NCI-H1694 (cell line): ENCODE measurements around the gene TAS2R5.
A peak's percentile ranks its signal among the peaks of the same experiment; 100 is the strongest.
"Not testable (repeated sequence)": the region's sequence is repeated elsewhere in the genome, so short reads cannot be mapped to it uniquely, and the experiment has no call there.

ENCODE experiments used
- DNase-seq: peaks from one replicate; lab custom pipeline; 2025; lab: John Stamatoyannopoulos, UW

Gene TAS2R5, protein sequence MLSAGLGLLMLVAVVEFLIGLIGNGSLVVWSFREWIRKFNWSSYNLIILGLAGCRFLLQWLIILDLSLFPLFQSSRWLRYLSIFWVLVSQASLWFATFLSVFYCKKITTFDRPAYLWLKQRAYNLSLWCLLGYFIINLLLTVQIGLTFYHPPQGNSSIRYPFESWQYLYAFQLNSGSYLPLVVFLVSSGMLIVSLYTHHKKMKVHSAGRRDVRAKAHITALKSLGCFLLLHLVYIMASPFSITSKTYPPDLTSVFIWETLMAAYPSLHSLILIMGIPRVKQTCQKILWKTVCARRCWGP

DNA sequence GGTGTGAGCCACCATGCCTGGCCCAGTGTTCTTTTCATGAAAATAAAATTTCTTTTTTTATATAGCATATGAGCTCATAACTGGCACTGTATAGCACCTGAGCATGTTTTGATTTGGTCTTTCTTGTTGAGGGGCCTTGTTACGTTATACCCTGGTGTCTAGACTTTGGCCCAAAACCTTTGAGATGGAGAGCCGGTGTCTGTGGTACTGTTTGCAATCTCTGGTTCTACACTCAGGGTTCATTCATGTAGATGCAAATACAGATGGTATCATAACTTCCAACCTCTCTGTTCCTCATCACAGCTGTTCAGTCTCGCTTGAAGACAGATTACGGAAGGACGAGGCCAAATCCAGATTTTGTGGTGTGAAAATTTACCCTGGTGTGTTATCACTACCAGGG, at the start of gene TAS2R5:
Gene TAS2R5, plus strand, starts transcription at position 301 of the 400 bp plus-strand sequence. CDS start 145 bp downstream, outside the sequence.
- DNase-seq = no peak

DNA sequence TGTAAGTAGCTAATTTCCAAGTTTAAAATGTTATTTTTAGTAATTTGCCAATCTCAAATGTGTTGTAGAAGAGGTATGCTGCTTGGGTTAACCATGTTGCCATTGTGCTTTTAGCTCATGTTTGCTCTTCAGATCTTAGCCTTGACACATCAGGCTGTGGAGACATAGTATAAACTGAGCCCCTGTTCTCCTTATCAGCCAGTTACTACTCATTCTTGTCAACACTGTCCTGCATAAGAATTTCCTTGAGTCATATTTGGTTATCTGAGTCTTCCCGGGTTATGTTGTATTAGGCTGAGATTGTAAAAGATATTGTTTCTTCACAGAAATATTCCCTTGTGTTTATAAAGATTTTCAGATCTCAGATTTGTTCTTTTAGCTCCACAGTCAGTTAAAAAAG, 47.8 kb upstream of the TAS2R5 start:
- no peak for DNase-seq

DNA sequence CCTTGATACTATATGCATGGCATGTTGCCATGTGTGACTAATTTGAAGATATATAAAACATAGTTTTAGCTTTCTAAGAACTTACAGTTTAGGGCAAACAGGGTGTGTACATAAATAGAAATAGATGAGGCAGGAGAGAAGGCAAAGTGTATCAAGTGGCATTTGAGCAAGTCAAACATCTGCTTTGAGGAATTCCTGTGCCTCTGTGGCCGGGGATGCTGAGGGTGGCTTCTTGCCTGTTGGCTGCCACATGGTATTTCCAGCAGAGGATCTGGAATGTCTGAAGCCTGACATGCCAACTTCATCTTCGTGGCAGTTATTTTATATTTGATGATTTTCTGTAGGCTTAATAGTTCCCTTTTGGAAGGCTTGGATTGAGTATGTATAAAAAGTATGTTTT, 45.9 kb upstream of the TAS2R5 start:
- no peak for DNase-seq

DNA sequence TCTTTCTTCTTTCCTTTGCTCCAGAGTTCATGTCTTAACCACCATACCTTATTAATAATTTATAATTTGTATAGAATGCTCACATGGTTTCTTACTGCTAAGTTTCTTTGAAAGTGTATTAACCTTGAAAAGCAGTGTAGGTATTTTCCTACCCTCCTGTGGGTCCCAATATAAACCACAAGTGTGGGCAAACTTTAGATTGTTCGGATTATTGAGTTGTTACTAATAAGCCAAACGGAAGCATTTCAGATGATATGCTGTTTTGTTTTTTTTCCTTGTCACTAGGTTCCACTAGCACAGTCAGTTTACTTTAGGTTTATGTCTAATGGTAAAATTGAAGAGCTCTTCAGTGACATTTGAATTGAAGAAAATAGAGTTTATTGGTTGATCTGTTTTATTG, 41.6 kb upstream of the TAS2R5 start:
- DNase-seq = no peak

DNA sequence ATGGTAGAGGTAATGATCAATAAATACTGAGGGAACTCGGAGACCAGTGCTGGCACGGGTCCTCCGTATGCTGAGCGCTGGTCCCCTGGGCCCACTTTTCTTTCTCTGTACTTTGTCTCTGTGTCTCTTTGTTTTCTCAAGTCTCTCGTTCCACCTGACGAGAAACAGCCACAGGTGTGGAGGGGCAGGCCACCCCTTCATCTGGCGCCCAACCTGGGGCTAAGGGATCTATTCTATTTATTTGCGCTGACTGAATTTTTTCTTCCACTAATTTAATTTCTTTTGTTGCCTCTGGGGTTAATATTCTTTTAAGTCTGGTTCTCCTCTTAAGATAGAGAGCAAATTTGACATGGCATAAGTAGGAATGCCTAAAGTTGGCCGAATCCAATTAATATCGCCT, 38.1 kb upstream of the TAS2R5 start:
- DNase-seq = not testable (repeated sequence)

DNA sequence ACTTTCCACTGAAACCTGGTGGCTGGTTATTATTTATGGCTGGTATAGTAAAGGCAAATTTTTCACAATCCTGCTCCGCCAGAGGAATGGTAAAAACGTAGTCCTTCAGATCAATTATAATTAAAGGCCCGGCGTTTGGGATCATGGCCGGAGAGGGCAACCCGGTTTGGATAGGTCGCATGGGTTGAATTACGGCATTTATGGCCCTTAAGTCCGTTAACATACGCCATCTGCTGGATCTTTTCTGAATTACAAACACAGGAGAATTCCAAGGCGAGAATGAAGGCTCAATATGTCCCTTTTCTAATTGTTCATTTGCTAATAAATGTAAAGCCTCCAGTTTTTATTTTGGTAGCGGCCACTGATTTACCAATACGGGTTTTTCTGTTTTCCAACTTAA, 37.4 kb upstream of the TAS2R5 start:
- no peak for DNase-seq

DNA sequence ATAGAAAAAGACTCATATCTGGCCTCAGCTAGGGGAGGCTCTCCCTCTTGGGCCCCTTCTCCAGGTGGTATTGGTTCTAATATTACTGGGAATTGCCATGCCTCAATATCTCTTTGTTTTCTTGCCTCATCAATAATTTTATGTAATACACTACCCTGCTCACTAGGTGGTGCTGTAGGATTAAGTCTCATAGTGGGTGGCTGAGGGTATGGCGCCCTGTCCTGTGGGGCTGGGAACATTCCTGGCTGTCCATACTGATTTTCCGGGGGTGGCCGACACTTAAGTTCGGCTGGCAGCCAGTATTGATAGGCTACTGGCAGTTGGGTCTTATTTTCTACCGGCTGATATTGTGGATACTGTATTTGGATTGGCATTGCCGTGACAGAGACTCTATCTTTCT, 35.1 kb upstream of the TAS2R5 start:
- no peak for DNase-seq

DNA sequence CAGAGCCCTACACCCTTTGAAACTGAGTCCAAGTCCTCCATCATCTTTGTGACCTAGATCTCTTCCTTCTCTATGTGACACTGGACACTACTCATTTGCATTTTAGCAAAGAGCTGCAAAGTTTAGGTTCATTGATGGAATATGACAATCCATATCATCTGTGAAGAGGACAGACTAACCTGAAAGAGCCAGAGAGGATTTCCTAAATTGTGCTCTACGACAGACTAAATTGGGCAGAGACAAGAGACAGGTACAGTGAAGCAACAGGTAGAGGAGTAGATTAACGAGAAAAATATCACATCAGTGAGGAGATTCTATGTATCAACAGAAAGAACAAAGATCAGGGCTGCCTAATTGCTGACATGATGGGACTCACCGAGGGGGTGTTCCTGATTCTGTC, 26.2 kb upstream of the TAS2R5 start, which contains the start of gene TAS2R3:
Gene TAS2R3, plus strand, starts transcription at position 301 of the 400 bp plus-strand sequence. Its CDS starts 62 bp downstream, at position 363.
- DNase-seq = no peak

DNA sequence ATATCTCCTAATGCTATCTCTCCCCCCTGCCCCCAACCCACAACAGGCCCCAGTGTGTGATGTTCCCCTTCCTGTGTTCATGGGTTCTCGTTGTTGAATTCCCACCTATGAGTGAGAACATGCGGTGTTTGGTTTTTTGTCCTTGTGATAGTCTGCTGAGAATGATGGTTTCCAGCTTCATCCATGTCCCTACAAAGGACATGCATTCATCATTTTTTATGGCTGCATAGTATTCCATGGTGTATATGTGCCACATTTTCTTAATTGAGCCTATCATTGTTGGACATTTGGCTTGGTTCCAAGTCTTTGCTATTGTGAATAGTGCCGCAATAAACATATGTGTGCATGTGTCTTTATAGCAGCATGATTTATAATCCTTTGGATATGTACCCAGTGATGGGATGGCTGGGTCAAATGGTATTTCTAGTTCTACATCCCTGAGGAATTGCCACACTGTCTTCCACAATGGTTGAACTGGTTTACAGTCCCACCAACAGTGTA, 19.9 kb upstream of the TAS2R5 start:
- DNase-seq = not testable (repeated sequence)

DNA sequence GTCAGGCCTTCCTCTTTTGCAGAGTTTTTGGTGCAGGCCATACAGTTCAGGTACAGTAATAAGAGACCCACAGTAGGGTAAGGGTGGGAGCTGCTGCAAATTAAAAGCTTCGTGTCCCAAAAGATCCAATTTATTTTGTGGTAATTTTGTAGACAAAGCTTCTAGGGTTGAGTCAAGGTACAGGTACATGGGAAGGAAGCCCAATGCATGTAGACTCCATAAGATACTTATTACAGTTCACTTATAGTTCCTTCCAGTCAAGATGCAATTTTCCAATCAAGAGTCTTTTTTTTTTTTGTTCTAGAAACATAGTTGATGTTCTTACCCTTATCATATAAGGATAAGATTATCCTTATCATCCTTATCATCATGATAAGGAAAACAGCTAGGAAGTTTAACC, 13.6 kb upstream of the TAS2R5 start, which contains the start of gene TAS2R4:
Gene TAS2R4, plus strand, starts transcription at position 301 of the 400 bp plus-strand sequence. CDS start 1,815 bp downstream, outside the sequence.
- DNase-seq = no peak

DNA sequence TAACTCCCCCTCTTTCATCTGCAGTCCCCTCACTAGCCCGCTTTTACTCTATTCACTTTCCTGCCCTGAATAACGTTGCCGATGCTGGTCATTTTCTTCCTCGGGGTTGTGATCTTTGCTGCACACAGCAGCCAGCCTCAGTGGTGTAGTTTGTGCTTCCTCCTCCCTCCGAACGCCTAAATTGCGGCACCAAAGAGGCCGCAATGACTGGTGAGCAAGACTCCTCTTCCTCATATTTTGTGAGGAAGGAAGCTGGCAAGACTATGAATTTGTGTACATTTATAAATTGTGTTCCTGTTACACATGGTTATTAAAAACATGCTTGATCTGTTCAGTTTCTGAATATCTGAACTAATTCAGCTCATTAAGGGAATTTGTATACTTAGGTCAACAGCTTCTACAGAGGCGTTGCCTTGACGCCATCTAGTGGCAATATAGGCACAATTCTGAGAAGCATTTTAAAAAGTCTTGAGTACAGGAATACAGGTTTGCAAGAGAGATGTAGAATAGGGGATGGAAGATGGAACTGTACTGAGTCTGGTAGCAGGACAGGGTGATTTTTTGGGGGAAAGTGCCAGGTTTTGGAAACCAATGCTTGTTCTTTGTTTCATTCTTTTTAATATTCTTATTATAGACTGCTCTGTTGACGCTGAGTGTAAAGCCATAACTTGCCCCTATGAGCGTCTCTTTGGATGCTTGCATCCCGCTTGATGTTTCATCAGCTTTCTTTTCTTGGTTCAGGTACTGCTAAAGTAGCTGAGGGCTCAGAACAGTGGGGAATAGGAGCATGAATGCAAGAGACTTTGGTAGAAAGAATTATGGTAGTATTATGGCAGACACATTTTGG, 4.1 kb upstream of the TAS2R5 start:
- peak; percentile 68 for DNase-seq

DNA sequence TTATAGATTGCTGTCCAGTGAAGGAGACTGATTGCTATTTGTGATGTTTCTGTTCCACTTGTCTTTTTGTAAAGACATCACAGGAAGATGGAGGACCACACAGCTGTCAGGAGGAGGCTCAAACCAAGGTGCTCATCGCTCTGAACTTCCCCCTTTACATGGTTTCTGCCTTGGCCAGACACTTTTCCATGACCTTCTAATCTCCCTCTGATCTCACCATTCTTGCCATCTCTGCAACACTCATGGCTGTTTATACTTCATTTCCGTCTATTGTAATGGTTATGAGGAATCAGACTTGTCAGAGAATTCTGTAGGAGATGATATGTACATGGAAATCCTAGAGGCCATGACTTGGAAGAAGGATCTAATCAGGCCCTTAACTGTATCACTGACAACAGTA, 1.7 kb upstream of the TAS2R5 start:
- DNase-seq = no peak

DNA sequence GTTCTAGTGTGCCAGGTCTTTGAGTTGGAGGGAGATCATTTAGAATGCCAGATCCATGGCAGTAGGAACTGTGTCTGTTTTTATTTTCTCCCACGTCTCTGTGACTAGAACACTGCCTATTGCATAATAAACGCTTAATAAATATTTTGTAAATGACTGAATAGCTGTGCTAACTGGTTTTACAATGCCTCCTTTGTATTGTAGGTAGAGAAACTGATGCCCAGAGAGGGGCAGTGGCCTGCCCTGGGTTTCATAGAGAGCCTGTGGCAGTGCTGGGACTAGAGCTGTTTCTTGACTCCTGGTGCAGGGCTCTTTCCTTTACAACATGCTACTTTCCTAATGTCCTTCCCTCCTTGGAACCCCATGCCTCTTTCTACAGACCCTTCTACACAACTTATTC, 2.5 kb downstream of the TAS2R5 start:
- no peak for DNase-seq

DNA sequence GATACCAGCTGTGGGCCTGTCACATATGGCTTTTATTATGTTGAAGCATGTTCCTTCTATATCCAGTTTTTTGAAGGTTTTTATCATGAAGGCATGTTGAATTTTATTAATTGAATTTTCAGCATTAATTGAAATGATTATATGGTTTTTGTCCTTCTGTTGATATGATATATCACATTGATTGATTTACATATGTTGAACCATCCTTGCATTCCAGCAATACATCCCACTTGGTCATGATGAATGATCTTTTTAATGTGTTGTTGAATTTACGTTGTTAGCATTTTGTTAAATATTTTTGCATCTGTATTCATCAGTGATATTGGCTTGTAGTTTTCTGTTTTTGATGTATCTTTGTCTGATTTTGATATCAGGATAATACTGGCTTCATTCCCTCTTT, 30.1 kb downstream of the TAS2R5 start:
- no peak for DNase-seq

DNA sequence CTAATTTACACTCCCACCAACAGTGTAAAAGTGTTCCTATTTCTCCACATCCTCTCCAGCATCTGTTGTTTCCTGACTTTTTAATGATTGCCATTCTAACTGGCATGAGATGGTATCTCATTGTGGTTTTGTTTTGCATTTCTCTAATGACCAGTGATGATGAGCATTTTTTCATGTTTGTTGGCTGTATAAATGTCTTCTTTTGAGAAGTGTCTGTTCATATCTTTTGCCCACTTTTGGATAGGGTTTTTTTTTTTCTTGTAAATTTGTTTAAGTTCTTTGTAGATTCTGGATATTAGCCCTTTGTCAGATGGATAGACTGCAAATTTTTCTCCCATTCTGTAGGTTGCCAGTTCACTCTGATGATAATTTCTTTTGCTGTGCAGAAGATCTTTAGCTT, 32.4 kb downstream of the TAS2R5 start:
- not testable (repeated sequence) for DNase-seq

DNA sequence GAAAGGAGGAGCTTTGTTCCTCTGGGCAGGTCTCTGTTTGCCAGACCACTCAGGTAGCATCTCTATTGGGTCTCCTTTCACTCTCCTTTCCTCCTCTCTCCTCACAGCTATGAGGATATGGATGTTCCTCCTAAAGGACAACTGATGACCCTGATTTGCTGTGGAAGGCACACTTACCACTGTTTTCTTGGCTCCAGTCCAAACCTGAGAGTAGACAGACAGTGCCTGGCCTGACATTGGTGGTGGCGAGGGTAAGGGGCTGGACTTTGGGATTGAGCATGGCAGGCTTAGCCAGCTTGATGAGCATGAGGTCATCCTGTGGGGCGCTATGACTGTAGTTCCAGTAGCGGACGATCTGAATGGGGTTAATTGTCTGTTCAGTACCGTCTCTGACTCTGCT, 47.7 kb downstream of the TAS2R5 start:
- DNase-seq = no peak

DNA sequence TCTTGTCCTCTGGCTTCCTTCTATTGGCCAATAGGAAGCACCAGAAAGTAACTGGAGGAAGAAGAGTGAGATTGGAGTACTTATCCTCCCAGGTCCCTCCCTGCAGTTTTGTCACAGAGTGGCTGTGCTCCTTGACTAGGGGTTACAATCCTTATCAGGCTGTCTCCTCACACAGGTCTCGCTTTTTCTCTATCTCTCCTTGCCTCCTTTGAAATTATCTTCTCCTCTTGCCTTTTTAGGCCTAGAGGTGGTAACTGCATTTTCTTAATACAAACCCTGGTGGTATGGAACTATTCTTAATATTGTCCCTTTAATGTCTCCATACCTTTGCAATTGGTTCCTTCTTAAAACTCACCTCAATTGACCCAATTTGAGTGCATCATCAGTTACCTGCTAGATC, 48.6 kb downstream of the TAS2R5 start:
- DNase-seq = no peak

DNA sequence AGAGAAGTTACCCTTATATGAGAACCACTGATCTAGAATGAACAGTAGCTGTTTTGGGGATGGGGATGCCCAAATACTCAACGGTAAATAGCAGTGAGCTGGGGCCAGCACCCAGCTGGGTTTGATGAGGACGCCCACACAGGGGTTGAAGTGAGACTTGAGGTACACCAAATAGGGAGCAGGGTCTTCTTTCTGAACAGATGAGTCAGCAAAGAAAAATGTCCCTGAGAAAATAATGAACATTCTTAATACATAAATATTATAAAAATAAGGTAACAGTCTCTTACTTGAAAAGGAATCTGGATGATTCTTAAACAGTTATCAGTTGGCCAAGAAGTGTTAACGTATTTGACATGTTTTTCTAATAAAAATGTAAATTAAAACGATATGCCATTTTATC, 49.2 kb downstream of the TAS2R5 start:
- no peak for DNase-seq

DNA sequence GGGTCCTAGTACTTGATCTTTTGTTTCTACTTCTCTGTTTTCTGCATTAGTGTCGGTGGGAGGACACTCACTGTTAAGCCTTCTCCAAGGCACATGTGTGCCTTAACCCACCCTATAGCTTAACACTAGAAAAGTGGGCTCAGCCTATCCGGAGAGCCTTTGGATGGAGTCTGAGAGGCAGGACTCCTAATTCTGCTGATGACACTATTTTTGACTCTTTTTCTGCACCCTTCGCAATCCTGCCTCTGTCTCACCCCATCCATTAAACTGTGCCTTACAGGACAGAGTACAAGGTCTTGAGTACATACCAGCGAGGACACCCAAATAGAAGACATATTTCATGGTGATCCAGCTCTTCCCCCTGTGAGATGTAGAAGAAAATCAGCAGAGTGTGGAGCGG, 50.7 kb downstream of the TAS2R5 start:
- DNase-seq = no peak
